AG10803 (cell line): Measurements from ENCODE around the gene PRG2.

Source experiments
- DNase-seq: peaks from one replicate; pipeline ENCODE4 v3.0.0; 2010; ENCODE audit warnings: low read depth
- H3K4me3 ChIP-seq: 2 replicates; pipeline ENCODE4 v1.5.1; 2011; ENCODE audit warnings: mild to moderate bottlenecking, low read length, control low read depth
- CTCF ChIP-seq: conservative IDR thresholded peaks from 2 replicates; pipeline ENCODE4 v1.5.1; 2011; ENCODE audit warnings: mild to moderate bottlenecking, low read length, control low read depth, inconsistent platforms

The PRG2 gene

GRCh38 chr11:57390535-57390934 lies at the start of gene PRG2:
TSS of gene PRG2 (minus strand) at chr11:57390650. CDS start at chr11:57389944, 706 bp downstream.
- TF ChIP-seq CTCF = no peak
- no peak for DNase-seq
- H3K4me3 ChIP-seq = no peak within 1 kb of the TSS

- DNase-seq = no peak
- H3K4me3 ChIP-seq = no peak overlapping the region
- TF ChIP-seq CTCF = no peak
Measured at GRCh38 chr11:57439786-57440185, 49.3 kb upstream of the PRG2 start.

GRCh38 chr11:57438345-57439285 lies 48.2 kb upstream of the PRG2 start:
- H3K4me3 ChIP-seq = no peak overlapping the region
- DNase-seq = no peak
- TF ChIP-seq CTCF = no peak

- no peak for DNase-seq
- no peak for TF ChIP-seq CTCF
- H3K4me3 ChIP-seq = no peak overlapping the region
Measured at GRCh38 chr11:57436031-57436430, 45.6 kb upstream of the PRG2 start.

GRCh38 chr11:57434640-57435546 lies 44.4 kb upstream of the PRG2 start:
- DNase-seq = peak; percentile 96
- H3K4me3 ChIP-seq = no peak overlapping the region

GRCh38 chr11:57432714-57433163 lies 42.3 kb upstream of the PRG2 start:
- peak; percentile 54 for DNase-seq
- no peak for TF ChIP-seq CTCF
- no peak overlapping the region for H3K4me3 ChIP-seq

More at GRCh38 chr11:57434640-57435546, 44.4 kb upstream of the PRG2 start:
- no peak for TF ChIP-seq CTCF
